Breast epithelium (tissue), 4 donors: ENCODE data around the gene CORO7. TPM values are rescaled to one million over a fixed set of nuclear protein-coding genes. Genes with fewer than 3 reads are reported as not detected.

Source experiments
- DNase-seq, 2 donors: peaks; one replicate each; pipeline ENCODE4 v3.0.0-alpha.2; 2019; ENCODE audit warnings: low spot score in 2 of 2
- H3K27ac ChIP-seq, 2 donors: fragments of 200-600 bp; sonication (generic) in 1 of 2; one replicate each; pipeline ENCODE4 v1.5.1; 2016 to 2019; ENCODE audit warnings: mild to moderate bottlenecking in 1 of 2
- H3K27me3 ChIP-seq, 2 donors: fragments of 200-600 bp; sonication (generic) in 1 of 2; one replicate each; pipeline versions ENCODE4 v1.5.1 to v1.6.0; 2017 to 2019; ENCODE audit warnings: control low read depth in 1 of 2, mild to moderate bottlenecking in 1 of 2
- H3K36me3 ChIP-seq: fragments of 200-600 bp; one replicate; pipeline ENCODE4 v1.5.1; 2019
- H3K4me1 ChIP-seq, 2 donors: fragments of 200-600 bp; sonication (generic); one replicate each; pipeline ENCODE4 v1.5.1; 2016 to 2019; ENCODE audit warnings: control low read depth in 1 of 2
- H3K4me3 ChIP-seq, 3 donors: fragments of 200-600 bp; sonication (generic); 1 replicate in 2 of 3; 2 replicates in 1 of 3; pipeline ENCODE4 v1.5.1; 2016 to 2019; ENCODE audit warnings: mild to moderate bottlenecking in 3 of 3, moderate library complexity in 2 of 3
- H3K9me3 ChIP-seq, 2 donors: fragments of 200-600 bp; sonication (generic) in 1 of 2; one replicate each; pipeline ENCODE4 v1.5.1; 2016 to 2019; ENCODE audit warnings: control low read depth in 1 of 2
- CTCF ChIP-seq, 3 donors: fragments of 450-650 bp; IDR thresholded peaks; one replicate each; pipeline ENCODE4 v1.5.1; 2016 to 2017; ENCODE audit warnings: antibody characterized with exemption in 3 of 3, mild to moderate bottlenecking in 3 of 3, moderate library complexity in 3 of 3
- POLR2A ChIP-seq: fragments of 450-650 bp; IDR thresholded peaks from one replicate; pipeline ENCODE4 v1.6.1; 2016; ENCODE audit warnings: antibody characterized with exemption, mild to moderate bottlenecking, moderate library complexity
- POLR2AphosphoS5 ChIP-seq, 3 donors: sonication (generic); formaldehyde crosslinking; IDR thresholded peaks; one replicate each; pipeline ENCODE4 v1.6.1; 2017; ENCODE audit warnings: antibody characterized with exemption in 3 of 3
- intact Hi-C: fragments of 100-400 bp; cut with DNase I; formaldehyde crosslinking; loops from one replicate; pipeline ENCODE4 v1.15.1; 2023; ENCODE audit warnings: low total_unique reads
- total RNA-seq, 3 donors: library from RNA; depleted of rRNA; stranded (reverse); fragments of >200 nt; gene quantifications; one replicate each; pipeline ENCODE4 v1.1.0, GENCODE V29; 2016

Gene CORO7
- total RNA-seq, 3 donors from 2014 or later, result 19.7 to 25.9 (median 22.7) TPM

GRCh38 chr16:4338712-4339299 lies 77.6 kb downstream of the CORO7 start:
- no peaks in the 10 kb centered on the region for H3K4me1 ChIP-seq

GRCh38 chr16:4338125-4338582 lies 78.2 kb downstream of the CORO7 start:
- Histone ChIP-seq H3K9me3 (no peaks in the 10 kb centered on the region), H3K27me3 (no peaks in the 10 kb centered on the region), H3K4me3 (no peak overlapping the region), H3K27ac (no peak overlapping the region), H3K4me1 (no peaks in the 10 kb centered on the region), H3K36me3 (no peaks in the 10 kb centered on the region)
- no peak for TF ChIP-seq CTCF (IDR thresholded peaks at IDR 0.05)
- DNase-seq, result no peak
- intact Hi-C loops, result no loop called here

More at GRCh38 chr16:4338712-4339299, 77.6 kb downstream of the CORO7 start:
- Histone ChIP-seq H3K9me3 (no peaks in the 10 kb centered on the region), H3K4me3 (no peak overlapping the region), H3K36me3 (no peaks in the 10 kb centered on the region), H3K27ac (no peak overlapping the region), H3K27me3 (no peaks in the 10 kb centered on the region)
- TF ChIP-seq POLR2AphosphoS5 (IDR thresholded peaks at IDR 0.05), result no peak
- no peak for TF ChIP-seq CTCF (IDR thresholded peaks at IDR 0.05)
- no peak for TF ChIP-seq POLR2A
- DNase-seq, result no peak
- intact Hi-C loops, result no loop called here

GRCh38 chr16:4337540-4338088 lies 78.8 kb downstream of the CORO7 start:
- no peaks in the 10 kb centered on the region for H3K4me1 ChIP-seq
- intact Hi-C loops, result no loop called here
- TF ChIP-seq POLR2A (no peak), CTCF (IDR thresholded peaks at IDR 0.05) (no peak), POLR2AphosphoS5 (IDR thresholded peaks at IDR 0.05) (no peak)
- no peak overlapping the region for H3K27ac ChIP-seq
- no peaks in the 10 kb centered on the region for H3K27me3 ChIP-seq
- no peak overlapping the region for H3K4me3 ChIP-seq
- DNase-seq, result no peak
- H3K36me3 ChIP-seq, result no peaks in the 10 kb centered on the region
- H3K9me3 ChIP-seq, result no peaks in the 10 kb centered on the region

- Histone ChIP-seq H3K4me3 (no peak overlapping the region), H3K9me3 (no peaks in the 10 kb centered on the region), H3K27ac (no peak overlapping the region), H3K36me3 (no peaks in the 10 kb centered on the region), H3K27me3 (no peaks in the 10 kb centered on the region), H3K4me1 (no peaks in the 10 kb centered on the region)
- DNase-seq, result no peak
- intact Hi-C loops, result no loop called here
- TF ChIP-seq POLR2AphosphoS5 (IDR thresholded peaks at IDR 0.05) (no peak), CTCF (IDR thresholded peaks at IDR 0.05) (no peak), POLR2A (no peak)
Measured at GRCh38 chr16:4336701-4337539, 79.5 kb downstream of the CORO7 start.
